ENCODE measurements around the gene FBN2. TPM values are rescaled to one million over a fixed set of nuclear protein-coding genes. Genes with fewer than 3 reads are reported as not detected.

Gene FBN2
- total RNA-seq, 4 donors from 2014 or later = 0.57 to 4.4 (median 1.6) TPM

GRCh38 chr5:128378632-128379031 lies 159.4 kb downstream of the FBN2 start:
- 56 to 82% methylated on average over 1 of the region's 1 CpG for WGBS, 2 donors
- H3K4me1 ChIP-seq = no peaks in the 10 kb centered on the region
- H3K4me3 ChIP-seq = no peak overlapping the region
- intact Hi-C loops (cut with DNase I) = no loop called here
- no peaks in the 10 kb centered on the region for H3K36me3 ChIP-seq
- H3K27me3 ChIP-seq = no peaks in the 10 kb centered on the region
- no peak overlapping the region for H3K27ac ChIP-seq
- H3K9me3 ChIP-seq = no peaks in the 10 kb centered on the region
- no peak for DNase-seq
- TF ChIP-seq POLR2A (IDR thresholded peaks at IDR 0.05) (no peak), CTCF (IDR thresholded peaks at IDR 0.05) (no peak)

- Histone ChIP-seq H3K4me3 (no peak overlapping the region), H3K27ac (no peak overlapping the region), H3K27me3 (no peaks in the 10 kb centered on the region), H3K9me3 (no peaks in the 10 kb centered on the region), H3K4me1 (no peaks in the 10 kb centered on the region), H3K36me3 (no peaks in the 10 kb centered on the region)
- no peak for TF ChIP-seq CTCF (IDR thresholded peaks at IDR 0.05)
- intact Hi-C loops (cut with DNase I) = no loop called here
- 60 to 76% methylated on average over 2 of the region's 2 CpGs for WGBS, 2 donors
- no peak for DNase-seq
These were observed 159.8 kb downstream of the FBN2 start for GRCh38 chr5:128378196-128378595.

GRCh38 chr5:128376577-128376976 lies 161.5 kb downstream of the FBN2 start:
- no peak for DNase-seq
- intact Hi-C loops (cut with DNase I) = no loop called here
- H3K4me1 ChIP-seq = no peaks in the 10 kb centered on the region
- 73 to 81% methylated on average over 1 of the region's 1 CpG for WGBS, 2 donors
- H3K4me3 ChIP-seq = no peak overlapping the region
- H3K27me3 ChIP-seq = no peaks in the 10 kb centered on the region
- no peaks in the 10 kb centered on the region for H3K36me3 ChIP-seq
- no peak overlapping the region for H3K27ac ChIP-seq
- H3K9me3 ChIP-seq = no peaks in the 10 kb centered on the region
- TF ChIP-seq POLR2A (IDR thresholded peaks at IDR 0.05) = no peak
- TF ChIP-seq CTCF (IDR thresholded peaks at IDR 0.05) = no peak

- Histone ChIP-seq H3K4me3 (no peak overlapping the region), H3K27ac (no peak overlapping the region), H3K4me1 (no peaks in the 10 kb centered on the region), H3K36me3 (no peaks in the 10 kb centered on the region), H3K27me3 (no peaks in the 10 kb centered on the region), H3K9me3 (no peaks in the 10 kb centered on the region)
- WGBS, 2 donors = 76 to 85% methylated on average over 3 of the region's 3 CpGs
- no peak for DNase-seq
- TF ChIP-seq CTCF (IDR thresholded peaks at IDR 0.05) (no peak), POLR2A (IDR thresholded peaks at IDR 0.05) (no peak)
- intact Hi-C loops (cut with DNase I) = no loop called here
These were observed 171.9 kb downstream of the FBN2 start for GRCh38 chr5:128366147-128366546.

DNA sequence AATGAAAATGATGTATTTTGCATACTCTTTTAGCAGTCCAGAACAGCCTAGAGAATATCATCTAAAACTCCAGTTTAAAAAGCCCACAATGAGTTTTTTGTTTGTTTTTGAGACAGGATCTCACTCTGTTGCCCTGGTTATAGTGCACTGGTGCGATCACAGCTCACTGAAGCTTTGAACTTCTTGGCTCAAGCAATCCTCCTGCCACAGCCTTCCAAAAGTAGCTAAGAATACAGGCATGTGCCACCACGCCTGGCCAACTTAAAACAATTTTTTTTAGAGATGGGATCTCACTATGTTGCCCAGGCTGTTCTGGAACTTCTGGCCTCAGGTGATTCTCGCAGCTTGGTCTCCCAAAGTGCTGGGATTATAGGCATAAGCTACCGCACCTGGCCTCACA lies 175.7 kb downstream of the FBN2 start:
- H3K4me3 ChIP-seq = no peak overlapping the region
- no peaks in the 10 kb centered on the region for H3K36me3 ChIP-seq
- 41 to 70% methylated on average over 4 of the region's 4 CpGs for WGBS, 2 donors
- no peak for DNase-seq
- H3K9me3 ChIP-seq = no peaks in the 10 kb centered on the region
- H3K27ac ChIP-seq = no peak overlapping the region
- TF ChIP-seq CTCF (IDR thresholded peaks at IDR 0.05) (no peak), POLR2A (IDR thresholded peaks at IDR 0.05) (no peak)
- no peaks in the 10 kb centered on the region for H3K27me3 ChIP-seq
- H3K4me1 ChIP-seq = no peaks in the 10 kb centered on the region
- intact Hi-C loops (cut with DNase I) = no loop called here
